Progenitor cell of endocrine pancreas (in vitro differentiated cells): ENCODE data around the gene ITPR2. TPM values are rescaled to one million over a fixed set of nuclear protein-coding genes. Genes with fewer than 3 reads are reported as not detected.

ENCODE experiments used
- DNase-seq: peaks from one replicate; pipeline ENCODE4 v3.0.0; 2021; ENCODE audit warnings: low spot score; ENCODE audit not compliant: unreplicated experiment
- H3K27ac Mint-ChIP-seq: 2 replicates; pipeline ENCODE4 v1.8.0; 2021; ENCODE audit warnings: mild to moderate bottlenecking, moderate library complexity, mixed read lengths
- H3K27me3 Mint-ChIP-seq: 2 replicates; pipeline ENCODE4 v1.8.0; 2021; ENCODE audit warnings: mixed read lengths
- H3K36me3 Mint-ChIP-seq: 2 replicates; pipeline ENCODE4 v1.8.0; 2022; ENCODE audit warnings: mixed read lengths; ENCODE audit not compliant: insufficient read depth
- H3K4me1 Mint-ChIP-seq: 2 replicates; pipeline ENCODE4 v1.8.0; 2021; ENCODE audit warnings: low read depth, mixed read lengths
- H3K4me3 Mint-ChIP-seq: 2 replicates; pipeline ENCODE4 v1.8.0; 2021; ENCODE audit warnings: low read depth, mild to moderate bottlenecking, moderate library complexity, mixed read lengths
- H3K9me3 Mint-ChIP-seq: 2 replicates; pipeline ENCODE4 v1.8.0; 2021; ENCODE audit warnings: low read depth, mixed read lengths
- CTCF ChIP-seq: fragments of 200-600 bp; sonication (generic); IDR thresholded peaks from one replicate; pipeline ENCODE4 v1.5.0; 2021; ENCODE audit warnings: antibody characterized with exemption, mild to moderate bottlenecking; ENCODE audit not compliant: unreplicated experiment
- total RNA-seq: library from RNA; stranded (reverse); gene quantifications from 2 replicates; pipeline ENCODE4 v1.2.1, GENCODE V29; 2021

The ITPR2 gene
- total RNA-seq, 1 donor from 2014 or later, result 72.4 TPM

GRCh38 chr12:26690601-26691000 is 142.4 kb downstream of the ITPR2 start:
- TF ChIP-seq CTCF, result no peak
- no peak for DNase-seq
- Mint-ChIP-seq H3K27ac (no peak overlapping the region), H3K4me3 (no peak overlapping the region), H3K4me1 (peaks cover 9% of the 10 kb centered on the region), H3K27me3 (no peaks in the 10 kb centered on the region), H3K36me3 (peaks cover 12% of the 10 kb centered on the region), H3K9me3 (no peaks in the 10 kb centered on the region)

DNA sequence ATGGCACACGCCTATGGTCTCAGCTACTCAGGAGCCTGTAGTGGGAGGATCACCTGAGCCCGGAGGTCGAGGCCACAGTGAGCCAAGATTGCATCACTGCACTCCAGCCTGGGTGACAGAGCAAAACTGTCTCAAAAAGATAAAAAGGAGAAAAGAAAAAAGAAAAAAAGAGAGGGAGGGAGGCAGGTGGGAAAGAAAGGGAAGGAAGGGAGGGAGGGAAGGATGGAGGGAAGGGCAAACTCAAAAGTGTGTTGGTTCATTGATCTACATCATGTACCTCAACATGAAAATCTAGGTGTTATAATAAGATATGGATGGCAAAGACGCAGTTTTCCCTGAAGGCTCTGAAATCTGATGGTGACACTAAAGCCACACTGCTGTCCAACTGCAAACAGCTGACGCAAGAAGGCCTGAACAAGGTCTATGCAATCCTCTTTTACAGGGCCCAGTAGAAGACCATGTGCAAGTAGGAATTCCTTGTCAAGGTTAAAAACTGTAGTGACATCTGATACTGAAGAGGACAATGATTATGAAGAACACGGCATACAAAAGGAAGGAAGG is 143.6 kb downstream of the ITPR2 start:
- TF ChIP-seq CTCF, result no peak
- Mint-ChIP-seq H3K4me1 (peaks cover 9% of the 10 kb centered on the region), H3K4me3 (no peak overlapping the region), H3K9me3 (no peaks in the 10 kb centered on the region), H3K27me3 (no peaks in the 10 kb centered on the region), H3K36me3 (peaks cover 13% of the 10 kb centered on the region), H3K27ac (no peak overlapping the region)
- no peak for DNase-seq

- Mint-ChIP-seq H3K27ac (no peak overlapping the region), H3K9me3 (peaks cover 6% of the 10 kb centered on the region), H3K36me3 (peaks cover 19% of the 10 kb centered on the region), H3K4me1 (peaks cover 9% of the 10 kb centered on the region), H3K4me3 (no peak overlapping the region), H3K27me3 (no peaks in the 10 kb centered on the region)
- DNase-seq, result no peak
- no peak for TF ChIP-seq CTCF
Observed at GRCh38 chr12:26688344-26688904, 144.6 kb downstream of the ITPR2 start.

DNA sequence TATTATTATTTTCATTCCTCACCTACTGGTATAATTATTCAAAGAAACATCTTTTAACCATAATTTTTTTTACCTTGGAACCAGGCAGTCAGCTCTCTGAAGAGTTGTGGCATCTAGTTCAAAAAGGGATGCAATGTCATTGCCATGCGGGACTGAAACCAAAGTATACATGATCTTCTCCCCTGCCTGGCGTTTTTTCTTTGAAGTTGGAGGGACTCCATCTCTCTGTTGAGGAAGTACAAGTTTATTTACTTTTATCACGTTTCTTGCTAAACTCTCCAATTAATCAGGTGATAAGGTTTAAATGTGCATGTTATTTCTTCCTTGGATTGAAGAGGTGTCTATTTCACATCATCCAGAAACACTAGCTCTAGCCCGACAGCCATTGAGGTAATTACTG is 146.6 kb downstream of the ITPR2 start:
- no peaks in the 10 kb centered on the region for H3K27me3 Mint-ChIP-seq
- H3K9me3 Mint-ChIP-seq, result peaks cover 6% of the 10 kb centered on the region
- no peak overlapping the region for H3K4me3 Mint-ChIP-seq
- TF ChIP-seq CTCF, result no peak
- H3K36me3 Mint-ChIP-seq, result peaks cover 25% of the 10 kb centered on the region
- no peak for DNase-seq
- no peak overlapping the region for H3K27ac Mint-ChIP-seq
- H3K4me1 Mint-ChIP-seq, result peaks cover 5% of the 10 kb centered on the region

DNA sequence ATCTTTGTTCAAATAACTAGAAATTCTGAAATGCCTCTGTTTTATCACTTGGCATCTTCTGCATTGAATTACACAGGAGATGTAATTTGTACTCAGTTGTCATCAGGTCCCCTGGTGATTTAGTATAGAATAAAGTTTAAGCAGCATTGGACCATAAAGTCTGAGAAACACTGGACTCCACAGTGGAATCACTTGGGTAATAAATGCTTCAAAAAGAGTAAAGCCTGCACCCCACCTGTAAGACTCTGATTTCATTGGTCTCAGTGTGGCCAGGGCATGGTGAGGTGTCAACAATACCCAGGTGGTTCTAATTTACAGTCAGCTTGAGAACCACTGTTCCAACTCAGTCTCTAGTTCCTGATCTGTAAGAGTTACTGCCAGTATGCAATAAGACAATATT is 148.9 kb downstream of the ITPR2 start:
- peaks cover 27% of the 10 kb centered on the region for H3K36me3 Mint-ChIP-seq
- H3K27ac Mint-ChIP-seq, result no peak overlapping the region
- peaks cover 6% of the 10 kb centered on the region for H3K9me3 Mint-ChIP-seq
- H3K4me3 Mint-ChIP-seq, result no peak overlapping the region
- H3K4me1 Mint-ChIP-seq, result peaks cover 2% of the 10 kb centered on the region
- H3K27me3 Mint-ChIP-seq, result no peaks in the 10 kb centered on the region
- no peak for DNase-seq
- TF ChIP-seq CTCF, result no peak
